Thyroid gland (tissue), 4 donors: ENCODE data around the gene THRB.

Experiments used
- POLR2A ChIP-seq, 2 donors: fragments of 450-650 bp; IDR thresholded peaks; one replicate each; pipeline ENCODE4 v1.6.1; 2017; ENCODE audit warnings: antibody characterized with exemption in 2 of 2, mild to moderate bottlenecking in 2 of 2, moderate library complexity in 1 of 2
- TF ChIP-seq, protein P1 (sequence below), 6 experiments: fragments of 200-600 bp in 3 of 6; fragments of 450-650 bp in 3 of 6; sonication (generic) in 3 of 6; IDR thresholded peaks; one replicate each; pipeline ENCODE4 v1.5.1; 2016 to 2019; ENCODE audit warnings: antibody characterized with exemption in 6 of 6, mild to moderate bottlenecking in 2 of 6, inconsistent platforms in 1 of 6, moderate library complexity in 1 of 6

DNA sequence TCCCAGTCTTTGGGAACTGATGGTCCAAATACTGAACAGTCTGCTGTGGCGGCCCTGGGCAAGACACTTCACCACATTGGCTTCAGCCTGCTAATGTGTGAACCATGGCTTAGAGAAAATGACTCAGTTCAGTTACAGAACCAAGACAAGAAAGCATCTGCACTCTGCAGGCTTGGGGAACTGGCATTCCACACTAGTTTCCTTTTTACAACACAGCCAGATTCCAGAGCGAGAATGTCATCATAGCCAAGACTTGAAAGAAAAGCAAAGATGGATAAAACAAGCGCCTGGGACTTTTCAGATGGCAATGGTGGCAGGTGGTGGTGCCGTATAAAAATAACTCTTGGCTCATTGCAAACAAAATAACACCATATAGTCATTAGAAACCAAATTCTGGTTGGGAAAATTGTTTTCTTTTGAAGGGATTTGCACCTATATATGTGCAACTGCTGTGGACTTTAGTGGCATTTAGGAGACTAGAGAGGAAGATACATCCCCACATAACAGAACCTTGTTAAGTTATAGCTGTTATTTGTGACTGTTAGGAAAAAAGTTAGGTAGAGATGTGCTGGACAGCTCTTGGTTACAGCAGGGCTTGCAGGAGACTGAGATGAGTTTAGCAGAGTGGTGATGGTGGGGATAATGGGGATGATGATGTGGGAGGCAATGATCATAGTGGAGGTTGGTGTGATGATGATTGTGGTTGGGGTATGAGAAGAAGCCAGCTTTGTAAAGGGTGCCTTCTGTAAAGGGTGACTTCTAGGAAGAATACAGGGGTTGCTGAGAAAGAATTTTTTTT is 273.6 kb downstream of the THRB start:
- TF ChIP-seq, protein P1, sequence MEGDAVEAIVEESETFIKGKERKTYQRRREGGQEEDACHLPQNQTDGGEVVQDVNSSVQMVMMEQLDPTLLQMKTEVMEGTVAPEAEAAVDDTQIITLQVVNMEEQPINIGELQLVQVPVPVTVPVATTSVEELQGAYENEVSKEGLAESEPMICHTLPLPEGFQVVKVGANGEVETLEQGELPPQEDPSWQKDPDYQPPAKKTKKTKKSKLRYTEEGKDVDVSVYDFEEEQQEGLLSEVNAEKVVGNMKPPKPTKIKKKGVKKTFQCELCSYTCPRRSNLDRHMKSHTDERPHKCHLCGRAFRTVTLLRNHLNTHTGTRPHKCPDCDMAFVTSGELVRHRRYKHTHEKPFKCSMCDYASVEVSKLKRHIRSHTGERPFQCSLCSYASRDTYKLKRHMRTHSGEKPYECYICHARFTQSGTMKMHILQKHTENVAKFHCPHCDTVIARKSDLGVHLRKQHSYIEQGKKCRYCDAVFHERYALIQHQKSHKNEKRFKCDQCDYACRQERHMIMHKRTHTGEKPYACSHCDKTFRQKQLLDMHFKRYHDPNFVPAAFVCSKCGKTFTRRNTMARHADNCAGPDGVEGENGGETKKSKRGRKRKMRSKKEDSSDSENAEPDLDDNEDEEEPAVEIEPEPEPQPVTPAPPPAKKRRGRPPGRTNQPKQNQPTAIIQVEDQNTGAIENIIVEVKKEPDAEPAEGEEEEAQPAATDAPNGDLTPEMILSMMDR (IDR thresholded peaks at IDR 0.05), result no peak
- TF ChIP-seq POLR2A (IDR thresholded peaks at IDR 0.05), result no peak
